Stimulated activated CD4-positive, alpha-beta T cell treated with anti-CD3 and anti-CD28 coated beads, Interleukin-1b, Interleukin-23, amount 100 ng/mL, for 1 hour (primary cell): ENCODE data around the gene MAD2L1.

ENCODE experiments used
- DNase-seq, 2 donors: peaks; one replicate each; pipeline ENCODE4 v3.0.0-alpha.2; 2020; ENCODE audit warnings: low read depth in 2 of 2

The MAD2L1 gene

DNA sequence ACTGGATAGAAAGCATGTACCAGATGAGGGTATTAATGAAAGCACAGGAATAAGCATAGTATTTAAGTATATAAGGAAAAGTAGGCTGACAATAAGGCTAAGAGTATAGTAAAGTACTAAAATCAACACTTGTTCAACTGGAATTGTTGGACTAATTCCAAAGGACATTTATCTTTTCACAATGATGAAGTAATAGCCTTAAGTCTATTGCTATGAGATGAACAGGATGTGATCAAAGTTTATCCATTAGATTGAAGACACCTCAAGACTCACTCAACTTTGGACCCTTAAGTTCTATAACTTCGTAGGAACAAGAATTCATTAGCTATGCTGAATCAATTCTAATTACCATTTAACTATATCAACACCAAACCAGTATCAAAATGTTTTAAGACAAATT lies 7.6 kb downstream of the MAD2L1 start:
- no peak for DNase-seq

GRCh38 chr4:120057416-120057815 lies 9.2 kb downstream of the MAD2L1 start:
- DNase-seq, result no peak

DNA sequence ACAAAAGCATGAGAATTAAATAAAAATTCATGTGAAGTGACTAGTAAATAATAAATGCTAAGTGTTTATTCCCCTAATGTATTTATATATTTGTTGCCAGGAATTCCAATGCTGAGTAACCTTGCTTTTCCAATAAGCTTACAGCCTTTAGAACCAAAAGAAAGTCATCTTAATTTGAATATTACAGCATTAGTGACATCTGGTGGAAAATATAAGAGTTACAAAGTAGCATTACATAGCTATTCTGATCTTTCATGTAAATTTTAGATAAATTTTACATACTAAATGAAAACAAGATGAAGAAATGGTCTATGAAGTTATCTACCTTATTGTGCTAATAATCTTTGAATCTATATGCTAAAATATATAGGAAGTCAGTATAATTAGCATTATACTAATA lies 10.4 kb downstream of the MAD2L1 start:
- no peak for DNase-seq

DNA sequence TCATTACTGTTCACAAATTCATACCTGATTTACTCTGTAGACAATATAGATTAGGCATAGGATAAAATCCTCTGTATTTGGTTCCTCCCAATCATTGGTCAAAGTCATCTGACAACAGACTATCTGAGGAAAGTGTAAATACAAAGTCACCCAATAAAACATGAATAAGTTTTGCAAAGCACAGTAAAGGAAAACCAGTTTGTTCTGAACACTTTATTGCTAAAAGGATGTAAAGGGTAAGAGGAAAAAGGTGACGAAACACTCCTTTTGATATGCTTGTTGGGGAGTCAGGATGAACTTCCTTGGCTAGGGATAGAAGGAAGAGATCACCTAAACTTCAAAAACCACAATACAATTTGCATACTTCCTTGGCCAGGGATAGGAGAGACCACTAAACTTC lies 10.9 kb downstream of the MAD2L1 start:
- no peak for DNase-seq

- DNase-seq, result no peak
These were observed 11.5 kb downstream of the MAD2L1 start for GRCh38 chr4:120055162-120055561.

GRCh38 chr4:120053911-120054310 lies 12.7 kb downstream of the MAD2L1 start:
- DNase-seq, result no peak

- DNase-seq, result no peak
These were observed 13.8 kb downstream of the MAD2L1 start for GRCh38 chr4:120052856-120053255.

DNA sequence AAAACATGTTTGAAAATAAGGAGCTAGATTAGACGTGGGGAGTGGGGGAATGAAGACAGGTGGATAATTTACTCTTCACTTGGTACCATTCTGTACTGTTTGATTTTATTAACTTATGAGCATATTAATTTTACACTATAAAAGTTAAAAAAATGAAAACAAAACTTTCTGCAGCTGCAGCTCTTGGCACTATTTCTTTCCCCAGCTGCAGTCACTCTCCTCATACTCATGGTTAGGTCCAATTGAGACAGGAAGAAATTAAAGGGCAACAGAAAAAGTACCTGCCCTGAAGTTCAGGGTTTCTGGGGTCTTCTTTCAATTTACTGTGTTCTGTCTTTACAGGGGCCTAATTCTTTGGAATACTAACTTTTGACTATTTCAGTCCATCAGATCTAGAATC lies 15.4 kb downstream of the MAD2L1 start:
- no peak for DNase-seq

DNA sequence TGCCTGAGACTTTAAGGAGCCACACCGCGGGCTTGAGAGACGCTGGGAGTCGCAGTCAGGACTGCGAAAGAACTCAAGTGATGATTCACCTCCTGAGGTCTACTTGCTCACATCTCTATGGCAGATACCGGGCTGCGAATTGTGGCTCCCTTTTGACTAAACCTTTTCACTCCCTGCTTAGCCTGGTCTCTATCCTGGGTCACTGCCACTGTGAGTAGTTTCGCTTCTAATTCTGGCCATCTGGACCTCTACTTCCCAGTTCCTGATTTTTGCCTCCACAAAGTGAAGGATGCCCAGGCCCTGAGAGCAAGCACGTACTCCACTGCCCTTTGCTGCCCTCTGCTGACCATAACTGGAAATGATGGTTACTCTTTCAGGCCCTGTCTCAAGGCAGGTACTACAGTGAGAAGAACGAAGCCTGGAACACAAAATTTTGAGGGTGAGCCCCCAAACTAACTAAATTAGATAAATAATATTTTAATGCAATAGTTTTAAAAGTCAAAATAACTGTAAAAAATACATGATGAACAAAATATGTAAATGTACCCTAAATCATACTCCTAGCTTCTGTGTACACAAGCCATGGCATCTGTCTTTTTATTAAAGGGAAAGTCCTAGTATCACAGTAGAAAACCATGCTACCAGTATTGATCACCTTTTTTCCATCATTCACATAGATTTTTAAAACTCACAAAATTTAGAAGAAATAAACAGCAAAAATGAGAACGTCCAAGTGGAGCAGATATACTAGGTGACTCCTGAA lies 16.7 kb downstream of the MAD2L1 start:
- peak; percentile 27 to 44 for DNase-seq

DNA sequence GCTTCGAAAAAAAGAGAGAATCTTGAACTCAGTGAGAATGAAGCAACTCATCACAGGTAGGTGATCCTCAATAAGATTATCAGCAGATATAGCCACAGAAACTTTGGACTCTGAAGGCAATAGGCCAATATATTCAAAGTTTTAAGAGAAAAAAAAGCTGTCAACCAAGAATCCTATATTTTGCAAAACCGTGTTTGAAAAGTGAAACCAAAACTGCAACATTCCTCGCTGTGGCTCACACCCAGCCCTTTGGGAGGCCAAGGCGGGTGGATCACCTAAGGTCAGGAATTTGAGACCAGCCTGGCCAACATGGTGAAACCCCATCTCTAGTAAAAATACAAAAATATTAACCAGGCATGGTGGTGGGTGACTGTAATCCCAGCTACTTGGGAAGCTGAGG lies 22.8 kb downstream of the MAD2L1 start:
- DNase-seq, result no peak

DNA sequence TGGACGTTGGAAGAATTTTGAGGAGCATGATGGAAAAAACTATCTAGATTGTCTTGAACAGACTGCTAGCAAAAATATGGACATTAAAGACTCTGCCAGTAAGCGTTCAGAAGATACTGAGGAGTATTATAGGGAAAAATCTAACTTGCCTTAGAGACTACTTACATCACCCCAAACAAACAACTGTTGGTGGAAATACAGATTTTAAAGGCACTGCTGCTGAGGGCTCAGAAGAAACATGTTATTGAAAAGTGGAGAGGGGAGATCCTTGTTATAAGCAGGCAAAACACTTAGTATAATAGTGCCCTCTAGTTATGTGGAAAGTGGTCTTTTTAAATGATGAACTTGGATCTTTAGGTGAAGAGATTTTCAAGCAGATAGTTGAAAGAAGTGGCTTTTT lies 29.2 kb downstream of the MAD2L1 start:
- no peak for DNase-seq

- DNase-seq, result no peak
These were observed 31.7 kb downstream of the MAD2L1 start for GRCh38 chr4:120034913-120035312.

GRCh38 chr4:120026853-120027252 lies 39.8 kb downstream of the MAD2L1 start:
- no peak for DNase-seq

DNA sequence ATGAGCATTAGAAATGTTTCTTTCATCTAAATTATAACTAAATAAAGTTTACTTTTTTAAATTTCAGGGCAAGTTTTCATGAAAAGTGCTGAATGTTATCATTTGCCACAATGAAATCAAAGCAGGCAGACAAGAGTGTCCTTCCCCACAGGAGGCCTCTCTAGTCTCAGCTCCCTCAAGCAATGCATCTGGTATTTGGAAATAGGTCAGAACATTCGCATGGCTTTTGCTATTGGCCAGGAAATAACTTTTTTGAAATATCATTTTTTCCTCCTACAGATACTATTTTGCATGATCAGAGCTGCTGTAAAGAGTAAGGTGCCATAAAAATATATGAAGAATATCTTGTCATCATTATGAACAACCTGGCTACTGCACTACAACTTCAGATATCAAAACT lies 41.1 kb downstream of the MAD2L1 start:
- no peak for DNase-seq

DNA sequence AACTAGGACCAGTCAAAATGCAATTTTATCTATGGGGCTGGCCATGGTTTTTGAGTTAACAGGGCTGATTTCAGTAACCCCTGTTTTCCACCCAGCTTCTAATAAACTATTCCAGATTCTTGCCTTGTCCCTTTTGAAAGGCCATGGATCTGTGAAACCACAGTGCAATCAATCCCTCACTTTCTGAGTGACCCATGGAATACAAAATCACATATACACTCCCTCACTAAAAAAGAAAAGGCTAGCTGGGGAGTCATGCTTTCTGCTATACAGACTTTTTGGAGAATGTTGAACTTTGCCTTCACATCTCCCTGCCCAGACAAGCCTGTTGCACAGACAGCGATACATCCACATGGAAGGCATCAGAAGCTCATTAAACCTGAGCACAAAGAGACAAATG lies 47.9 kb downstream of the MAD2L1 start:
- no peak for DNase-seq

- DNase-seq, result no peak
These were observed 48.5 kb downstream of the MAD2L1 start for GRCh38 chr4:120017939-120018692.

- no peak for DNase-seq
These were observed 54.9 kb downstream of the MAD2L1 start for GRCh38 chr4:120011725-120012124.

GRCh38 chr4:120010646-120011045 lies 56.0 kb downstream of the MAD2L1 start:
- no peak for DNase-seq

DNA sequence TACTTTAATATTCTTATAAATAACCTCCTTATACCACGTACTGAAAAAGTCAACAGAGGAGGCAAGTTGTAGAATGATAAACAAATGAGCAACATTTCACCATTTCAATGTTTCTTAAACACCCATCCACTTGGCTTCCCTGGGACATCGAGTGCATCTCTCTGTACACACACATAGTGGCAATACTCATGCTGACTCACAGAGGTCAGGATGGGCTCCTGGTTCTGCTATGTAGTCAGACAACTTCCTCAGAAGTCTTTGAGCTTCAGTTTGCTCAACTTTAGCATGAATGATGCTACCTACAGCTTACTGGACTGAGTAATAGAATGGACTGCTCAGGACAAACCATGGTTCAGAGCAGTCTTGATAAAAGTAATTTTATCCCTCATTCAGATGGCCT lies 56.9 kb downstream of the MAD2L1 start:
- DNase-seq, result no peak

GRCh38 chr4:120008957-120009356 lies 57.7 kb downstream of the MAD2L1 start:
- DNase-seq, result no peak

DNA sequence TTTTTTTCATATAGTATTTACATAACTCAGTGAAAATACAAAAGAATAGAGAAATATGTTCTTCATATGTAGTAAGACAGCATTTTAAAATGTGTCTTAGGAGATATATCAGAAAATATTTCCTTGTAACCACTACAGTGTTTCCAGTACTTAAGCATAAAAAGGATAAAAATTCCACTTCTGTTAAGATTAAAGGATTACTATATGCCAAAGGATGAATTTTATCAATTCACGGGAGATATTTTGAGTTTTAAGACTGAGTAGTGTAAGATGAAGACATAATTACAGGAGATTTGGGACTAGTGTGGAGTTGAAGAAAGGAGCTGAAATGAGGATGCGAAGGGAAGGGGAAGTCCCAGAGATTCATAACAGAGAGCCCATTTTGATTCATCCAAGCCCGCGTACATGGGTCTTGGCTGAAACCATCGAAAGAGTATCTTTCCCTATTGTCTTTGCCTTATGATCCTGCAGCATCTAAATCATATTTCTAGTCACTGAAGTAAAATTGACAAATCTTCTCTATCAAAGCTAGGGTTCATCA lies 58.7 kb downstream of the MAD2L1 start:
- no peak for DNase-seq

DNA sequence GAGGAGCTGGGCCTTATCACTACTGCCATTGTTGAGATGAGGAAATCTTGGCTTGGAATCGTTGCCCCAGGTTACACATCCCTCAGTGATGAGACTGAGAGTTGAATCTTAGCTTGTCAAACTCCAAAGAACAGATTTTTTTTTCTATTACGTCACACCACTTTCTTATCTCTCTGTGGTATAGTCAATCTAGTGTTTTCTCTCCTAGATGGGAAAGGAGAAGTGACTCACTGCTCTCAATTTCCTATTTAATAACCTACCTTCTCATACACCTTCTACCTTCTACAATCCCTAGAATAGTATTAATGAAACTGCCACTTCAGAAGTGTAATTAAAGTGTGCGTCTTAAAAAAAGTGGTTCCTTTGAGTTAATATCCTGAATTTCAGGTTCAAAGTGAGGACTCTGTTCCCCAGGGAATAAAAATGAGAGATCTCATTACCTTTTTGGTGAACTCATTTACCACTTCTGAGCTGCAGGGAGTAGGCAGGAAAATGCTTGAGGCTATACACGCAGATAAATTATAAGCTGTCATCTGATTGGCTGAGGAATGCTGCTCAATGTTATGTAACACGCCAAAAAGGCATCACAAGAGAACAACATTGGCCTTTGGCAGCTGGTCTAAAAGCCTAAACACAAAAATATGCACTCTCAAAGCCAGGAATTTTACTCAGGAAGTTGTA lies 59.3 kb downstream of the MAD2L1 start:
- DNase-seq, result no peak
